Measurements from ENCODE around the gene AKAP5.
"Not testable (repeated sequence)": the region's sequence is repeated elsewhere in the genome, so short reads cannot be mapped to it uniquely, and the experiment has no call there.

Gene AKAP5

GRCh38 chr14:64516969-64517368, 51.7 kb downstream of the AKAP5 start:
- no peak overlapping the region for H3K27ac ChIP-seq

GRCh38 chr14:64517667-64518066, 52.4 kb downstream of the AKAP5 start:
- not testable (repeated sequence) for H3K27ac ChIP-seq; DNase-seq (ENCODE audit: low spot score); H3K4me3 ChIP-seq

More at GRCh38 chr14:64516969-64517368, 51.7 kb downstream of the AKAP5 start:
- TF ChIP-seq, protein P1, sequence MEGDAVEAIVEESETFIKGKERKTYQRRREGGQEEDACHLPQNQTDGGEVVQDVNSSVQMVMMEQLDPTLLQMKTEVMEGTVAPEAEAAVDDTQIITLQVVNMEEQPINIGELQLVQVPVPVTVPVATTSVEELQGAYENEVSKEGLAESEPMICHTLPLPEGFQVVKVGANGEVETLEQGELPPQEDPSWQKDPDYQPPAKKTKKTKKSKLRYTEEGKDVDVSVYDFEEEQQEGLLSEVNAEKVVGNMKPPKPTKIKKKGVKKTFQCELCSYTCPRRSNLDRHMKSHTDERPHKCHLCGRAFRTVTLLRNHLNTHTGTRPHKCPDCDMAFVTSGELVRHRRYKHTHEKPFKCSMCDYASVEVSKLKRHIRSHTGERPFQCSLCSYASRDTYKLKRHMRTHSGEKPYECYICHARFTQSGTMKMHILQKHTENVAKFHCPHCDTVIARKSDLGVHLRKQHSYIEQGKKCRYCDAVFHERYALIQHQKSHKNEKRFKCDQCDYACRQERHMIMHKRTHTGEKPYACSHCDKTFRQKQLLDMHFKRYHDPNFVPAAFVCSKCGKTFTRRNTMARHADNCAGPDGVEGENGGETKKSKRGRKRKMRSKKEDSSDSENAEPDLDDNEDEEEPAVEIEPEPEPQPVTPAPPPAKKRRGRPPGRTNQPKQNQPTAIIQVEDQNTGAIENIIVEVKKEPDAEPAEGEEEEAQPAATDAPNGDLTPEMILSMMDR (IDR thresholded peaks at IDR 0.05): no peak
- DNase-seq (ENCODE audit: low spot score): no peak
- H3K4me3 ChIP-seq: no peak overlapping the region

- no peak for DNase-seq (ENCODE audit: low spot score)
- Histone ChIP-seq H3K27ac (no peak overlapping the region), H3K4me3 (no peak overlapping the region)
- TF ChIP-seq, protein P1 (IDR thresholded peaks at IDR 0.05): no peak
Observed at GRCh38 chr14:64518229-64518628, 52.9 kb downstream of the AKAP5 start.

GRCh38 chr14:64520699-64521098, 55.4 kb downstream of the AKAP5 start:
- Histone ChIP-seq H3K27ac (no peak overlapping the region), H3K4me3 (no peak overlapping the region)
- no peak for DNase-seq (ENCODE audit: low spot score)
- TF ChIP-seq, protein P1 (IDR thresholded peaks at IDR 0.05): no peak

DNA sequence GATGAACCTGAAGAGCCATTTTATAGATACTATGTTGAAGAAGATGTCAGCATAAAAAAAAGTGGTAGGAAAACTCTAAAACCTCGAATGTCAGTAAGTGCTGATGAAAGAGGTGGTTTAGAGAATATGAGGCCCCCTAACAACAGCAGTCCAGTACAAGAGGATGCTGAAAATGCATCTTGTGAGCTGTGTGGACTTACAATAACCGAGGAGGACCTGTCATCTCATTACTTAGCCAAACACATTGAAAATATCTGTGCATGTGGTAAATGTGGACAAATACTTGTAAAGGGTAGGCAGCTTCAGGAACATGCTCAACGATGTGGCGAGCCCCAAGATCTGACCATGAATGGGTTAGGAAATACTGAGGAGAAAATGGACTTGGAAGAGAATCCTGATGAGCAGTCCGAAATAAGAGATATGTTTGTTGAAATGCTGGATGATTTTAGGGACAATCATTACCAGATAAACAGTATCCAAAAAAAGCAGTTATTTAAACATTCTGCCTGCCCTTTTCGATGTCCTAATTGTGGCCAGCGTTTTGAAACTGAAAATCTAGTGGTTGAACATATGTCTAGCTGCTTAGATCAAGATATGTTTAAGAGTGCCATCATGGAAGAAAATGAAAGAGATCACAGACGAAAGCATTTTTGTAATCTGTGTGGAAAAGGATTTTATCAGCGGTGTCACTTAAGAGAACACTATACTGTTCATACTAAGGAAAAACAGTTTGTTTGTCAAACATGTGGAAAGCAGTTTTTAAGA, 57.5 kb downstream of the AKAP5 start:
- TF ChIP-seq, protein P1 (IDR thresholded peaks at IDR 0.05): no peak
- no peak overlapping the region for H3K4me3 ChIP-seq
- no peak overlapping the region for H3K27ac ChIP-seq
- no peak for DNase-seq (ENCODE audit: low spot score)
